Gastrocnemius medialis (tissue), 4 donors: Measurements from ENCODE around the gene TMEM150A.
"Not testable (repeated sequence)": the region's sequence is repeated elsewhere in the genome, so short reads cannot be mapped to it uniquely, and the experiment has no call there.

Source experiments
- CTCF ChIP-seq, 5 experiments: fragments of 450-650 bp in 3 of 5; fragments of 200-600 bp in 2 of 5; sonication (generic) in 2 of 5; IDR thresholded peaks in 4 of 5; conservative IDR thresholded peaks in 1 of 5; 1 replicate in 4 of 5; 2 replicates in 1 of 5; pipeline ENCODE4 v1.5.1; 2016 to 2019; ENCODE audit warnings: antibody characterized with exemption in 5 of 5, mild to moderate bottlenecking in 3 of 5, moderate library complexity in 3 of 5
- POLR2A ChIP-seq, 2 donors: fragments of 450-650 bp; IDR thresholded peaks; one replicate each; pipeline ENCODE4 v1.6.1; 2017; ENCODE audit warnings: antibody characterized with exemption in 2 of 2, mild to moderate bottlenecking in 2 of 2, moderate library complexity in 2 of 2

- not testable (repeated sequence) for TF ChIP-seq CTCF (IDR thresholded peaks at IDR 0.05 in 4 of 5, conservative IDR thresholded peaks at IDR 0.05 in 1 of 5); POLR2A (IDR thresholded peaks at IDR 0.05)
These were observed 10.2 kb downstream of the TMEM150A start for GRCh38 chr2:85592299-85592698.
